ENCODE results near the gene CCNQ. TPM values are rescaled to one million over a fixed set of nuclear protein-coding genes. Genes with fewer than 3 reads are reported as not detected.

Gene CCNQ
- total RNA-seq, 1 experiment from 2014 or later: 33.9 TPM

DNA sequence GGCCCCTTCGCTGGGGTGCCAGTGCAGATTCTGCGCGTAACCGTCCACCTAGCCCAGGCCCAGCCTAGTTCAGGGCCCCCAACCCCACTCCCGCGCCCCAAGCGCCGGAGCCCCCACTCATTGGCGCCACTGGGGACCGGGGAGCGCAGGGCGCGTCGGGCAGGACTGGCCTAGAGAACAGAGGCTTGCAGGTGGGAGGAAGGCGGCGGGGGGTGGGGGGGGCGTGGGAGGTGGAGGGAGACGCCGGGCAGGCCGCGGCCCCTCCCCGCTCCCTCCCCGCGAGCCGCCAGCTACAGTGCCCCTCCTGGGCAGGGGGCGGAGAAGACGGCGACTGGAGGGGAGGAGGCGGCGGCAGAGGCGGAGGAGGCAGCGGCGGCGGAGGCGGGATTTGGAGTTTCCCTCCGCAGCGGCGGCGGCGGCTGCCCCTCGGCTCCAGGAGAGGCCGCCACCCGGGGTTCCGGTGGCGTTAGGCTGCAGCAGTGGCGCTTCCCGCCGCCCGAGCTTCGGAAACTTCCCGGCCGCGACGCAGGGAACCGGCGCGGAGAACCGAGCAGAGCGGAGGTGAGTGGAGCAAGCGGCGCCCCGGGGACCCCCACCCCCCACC, 43.2 kb upstream of the CCNQ start:
- no peak overlapping the region for H3K4me2 ChIP-seq
- H3K27ac ChIP-seq: no peak overlapping the region
- H3K4me3 ChIP-seq: no peak overlapping the region

DNA sequence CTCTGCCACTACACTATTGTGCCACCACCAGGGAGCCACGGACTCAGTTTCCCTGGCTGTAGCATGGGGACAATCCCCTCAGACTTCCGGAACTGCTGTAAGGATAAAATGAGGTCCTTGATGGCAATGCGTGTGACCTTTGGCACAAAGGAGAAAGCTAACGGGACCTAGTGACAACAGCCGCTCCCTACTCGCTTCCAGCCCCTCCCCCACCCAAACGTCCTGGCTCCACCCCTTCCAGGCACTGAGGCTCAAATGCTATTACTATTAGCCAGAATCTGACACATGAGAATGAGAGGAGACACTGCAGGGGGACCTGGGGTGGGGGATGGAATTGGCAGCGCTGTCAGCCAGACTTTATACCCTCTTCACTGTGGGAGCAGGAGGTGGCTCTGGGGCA, 42.7 kb upstream of the CCNQ start:
- no peak overlapping the region for H2AFZ ChIP-seq
- no peaks in the 10 kb centered on the region for H3K9me3 ChIP-seq (ENCODE audit: insufficient read depth, low read depth)
- peaks cover 9% of the 10 kb centered on the region for H3K4me1 ChIP-seq (replicated peaks; ENCODE audit: insufficient read depth)
- H3K79me2 ChIP-seq (ENCODE audit: low read depth): no peaks in the 10 kb centered on the region
- no peak overlapping the region for H3K4me3 ChIP-seq
- H3K27ac ChIP-seq: no peak overlapping the region
- H3F3A ChIP-seq (ENCODE audit: insufficient read depth, low read depth): no peaks in the 10 kb centered on the region
- no peak for DNase-seq
- intact Hi-C loops (cut with micrococcal nuclease; ENCODE audit: unreplicated experiment): no loop called here
- H3K27me3 ChIP-seq (ENCODE audit: insufficient read depth, low read depth): peaks cover 29% of the 10 kb centered on the region
- TF ChIP-seq, protein P1, sequence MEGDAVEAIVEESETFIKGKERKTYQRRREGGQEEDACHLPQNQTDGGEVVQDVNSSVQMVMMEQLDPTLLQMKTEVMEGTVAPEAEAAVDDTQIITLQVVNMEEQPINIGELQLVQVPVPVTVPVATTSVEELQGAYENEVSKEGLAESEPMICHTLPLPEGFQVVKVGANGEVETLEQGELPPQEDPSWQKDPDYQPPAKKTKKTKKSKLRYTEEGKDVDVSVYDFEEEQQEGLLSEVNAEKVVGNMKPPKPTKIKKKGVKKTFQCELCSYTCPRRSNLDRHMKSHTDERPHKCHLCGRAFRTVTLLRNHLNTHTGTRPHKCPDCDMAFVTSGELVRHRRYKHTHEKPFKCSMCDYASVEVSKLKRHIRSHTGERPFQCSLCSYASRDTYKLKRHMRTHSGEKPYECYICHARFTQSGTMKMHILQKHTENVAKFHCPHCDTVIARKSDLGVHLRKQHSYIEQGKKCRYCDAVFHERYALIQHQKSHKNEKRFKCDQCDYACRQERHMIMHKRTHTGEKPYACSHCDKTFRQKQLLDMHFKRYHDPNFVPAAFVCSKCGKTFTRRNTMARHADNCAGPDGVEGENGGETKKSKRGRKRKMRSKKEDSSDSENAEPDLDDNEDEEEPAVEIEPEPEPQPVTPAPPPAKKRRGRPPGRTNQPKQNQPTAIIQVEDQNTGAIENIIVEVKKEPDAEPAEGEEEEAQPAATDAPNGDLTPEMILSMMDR (conservative IDR thresholded peaks at IDR 0.05): no peak
- no peak for TF ChIP-seq EZH2 (IDR thresholded peaks at IDR 0.05; ENCODE audit: low read depth)
- H3K36me3 ChIP-seq (ENCODE audit: low read depth): no peaks in the 10 kb centered on the region
- H3K9me2 ChIP-seq (ENCODE audit: insufficient read depth): no peaks in the 10 kb centered on the region
- ChIA-PET POLR2A (ENCODE audit: unreplicated experiment) (no interaction called here), CTCF (no interaction called here)
- no peak overlapping the region for H3K4me2 ChIP-seq
- no TSS peak for BruUV-seq (replicated peaks)
- no peaks in the 10 kb centered on the region for H4K20me1 ChIP-seq (ENCODE audit: insufficient read depth)

More for the DNA sequence above, 43.2 kb upstream of the CCNQ start:
- ChIA-PET POLR2A (ENCODE audit: unreplicated experiment) (no interaction called here), CTCF (no interaction called here)
- Histone ChIP-seq H2AFZ (no peak overlapping the region), H3K9me2 (ENCODE audit: insufficient read depth) (no peaks in the 10 kb centered on the region), H3K9me3 (ENCODE audit: insufficient read depth, low read depth) (no peaks in the 10 kb centered on the region), H3K36me3 (ENCODE audit: low read depth) (no peaks in the 10 kb centered on the region), H3K79me2 (ENCODE audit: low read depth) (no peaks in the 10 kb centered on the region), H3K4me1 (replicated peaks; ENCODE audit: insufficient read depth) (peaks cover 9% of the 10 kb centered on the region), H3F3A (ENCODE audit: insufficient read depth, low read depth) (no peaks in the 10 kb centered on the region), H3K27me3 (ENCODE audit: insufficient read depth, low read depth) (peaks cover 28% of the 10 kb centered on the region), H4K20me1 (ENCODE audit: insufficient read depth) (no peaks in the 10 kb centered on the region)
- intact Hi-C loops (cut with micrococcal nuclease; ENCODE audit: unreplicated experiment): no loop called here
- BruUV-seq (replicated peaks): no TSS peak
- TF ChIP-seq EZH2 (IDR thresholded peaks at IDR 0.05; ENCODE audit: low read depth): no peak
- TF ChIP-seq, protein P1 (conservative IDR thresholded peaks at IDR 0.05): no peak
- no peak for DNase-seq

DNA sequence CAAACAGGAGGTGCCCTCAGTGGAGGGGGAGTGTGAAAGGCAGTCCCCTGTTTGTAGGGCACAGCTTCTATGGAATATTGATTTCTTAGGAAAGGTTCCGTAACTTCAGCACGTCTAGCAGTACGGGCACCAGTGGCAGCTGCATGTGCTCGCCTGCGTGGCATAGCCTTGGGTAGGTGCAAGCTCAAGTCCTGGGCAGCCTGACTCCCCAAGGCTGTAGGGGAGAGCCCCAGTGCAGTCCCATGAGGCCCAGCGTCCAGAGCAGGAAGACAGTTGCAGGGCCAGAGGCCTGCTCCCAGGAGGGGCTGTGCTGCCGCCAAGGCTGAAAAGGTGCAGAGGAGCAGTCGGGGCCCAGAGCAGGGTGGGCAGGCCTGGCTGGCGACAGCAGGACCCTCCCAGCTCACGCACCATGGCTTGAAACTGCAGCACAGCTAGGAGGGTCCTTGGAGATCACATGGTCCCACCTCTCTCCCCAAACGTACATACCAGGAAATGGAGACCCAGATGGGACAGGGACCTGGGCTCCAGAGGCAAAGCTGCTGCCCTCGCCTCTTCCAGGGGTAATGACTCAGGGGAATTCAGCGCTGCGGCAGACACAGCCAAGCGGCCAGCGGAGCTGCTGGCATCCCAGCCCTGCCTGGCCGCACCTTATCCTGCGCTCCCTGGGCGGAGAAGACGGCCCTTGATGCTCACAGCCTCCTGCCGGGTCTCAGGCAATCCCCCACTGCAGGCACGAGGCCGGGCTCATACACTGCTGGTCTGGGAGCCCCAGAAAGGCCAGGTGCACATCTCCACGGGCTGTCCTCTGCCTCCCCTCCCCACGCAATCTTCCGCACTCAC, 42.0 kb upstream of the CCNQ start:
- H3K27ac ChIP-seq: no peak overlapping the region
- H3K9me3 ChIP-seq (ENCODE audit: insufficient read depth, low read depth): no peaks in the 10 kb centered on the region
- H3K27me3 ChIP-seq (ENCODE audit: insufficient read depth, low read depth): peaks cover 34% of the 10 kb centered on the region
- no peak for DNase-seq
- no peaks in the 10 kb centered on the region for H4K20me1 ChIP-seq (ENCODE audit: insufficient read depth)
- no TSS peak for BruUV-seq (replicated peaks)
- TF ChIP-seq, protein P1 (conservative IDR thresholded peaks at IDR 0.05): no peak
- TF ChIP-seq EZH2 (IDR thresholded peaks at IDR 0.05; ENCODE audit: low read depth): no peak
- no peaks in the 10 kb centered on the region for H3K79me2 ChIP-seq (ENCODE audit: low read depth)
- no peak overlapping the region for H3K4me2 ChIP-seq
- POLR2A ChIA-PET (ENCODE audit: unreplicated experiment): no interaction called here
- peaks cover 3% of the 10 kb centered on the region for H3K4me1 ChIP-seq (replicated peaks; ENCODE audit: insufficient read depth)
- CTCF ChIA-PET: interaction anchor here (0.6 kb wide), 2 partner anchors 26 to 113 kb away, joined by 3 to 8 read pairs; no protein-coding TSS in a partner anchor
- intact Hi-C loops (cut with micrococcal nuclease; ENCODE audit: unreplicated experiment): no loop called here
- H3F3A ChIP-seq (ENCODE audit: insufficient read depth, low read depth): no peaks in the 10 kb centered on the region
- no peaks in the 10 kb centered on the region for H3K36me3 ChIP-seq (ENCODE audit: low read depth)
- H3K9me2 ChIP-seq (ENCODE audit: insufficient read depth): no peaks in the 10 kb centered on the region
- H2AFZ ChIP-seq: no peak overlapping the region
- H3K4me3 ChIP-seq: no peak overlapping the region
